ENCODE measurements around the gene SNN. TPM values are rescaled to one million over a fixed set of nuclear protein-coding genes. Genes with fewer than 3 reads are reported as not detected.

The SNN gene
- total and polyA plus RNA-seq, 2 of the 8 experiments (the other 6 are each of a cell fraction or from before 2014, with no cell fraction given), result 37.4 to 66.9 TPM

GRCh38 chr16:11685844-11686618 is 17.8 kb downstream of the SNN start:
- Histone ChIP-seq H3K27me3 (replicated peaks in 1 of 4; ENCODE audit: control insufficient read depth in 3 of 4, extremely low read depth in 1 of 4, insufficient read depth in 3 of 4, low read length in 3 of 4) (no peaks in the 10 kb centered on the region), H3K4me2 (ENCODE audit: insufficient read depth in 1 of 2, low read depth in 2 of 2, low read length in 2 of 2) (no peak overlapping the region), H3K23me2 (ENCODE audit: low read depth, low read length) (no peaks in the 10 kb centered on the region), H3K4me1 (replicated peaks in 1 of 4; ENCODE audit: control insufficient read depth in 3 of 4, insufficient read depth in 4 of 4, low read length in 3 of 4) (peaks cover 0 to 2% (median 0%) of the 10 kb centered on the region in 4 experiments; a peak in 1 of 7 replicates), H2BK5ac (ENCODE audit: low read depth, low read length) (no peak overlapping the region), H4K8ac (ENCODE audit: extremely low read depth, insufficient read depth, low read length) (no peak overlapping the region), H3K79me1 (ENCODE audit: low read depth, low read length) (peaks cover 5% of the 10 kb centered on the region; the same call in 1 of the 2 replicates), H2BK120ac (replicated peaks; ENCODE audit: low read depth, low read length) (no peak overlapping the region), H3K4ac (replicated peaks; ENCODE audit: insufficient read length, low read depth, low read length) (no peak overlapping the region), H3K79me2 (ENCODE audit: control insufficient read depth in 1 of 2, insufficient read depth in 2 of 2, low read length in 2 of 2) (no peaks in the 10 kb centered on the region), H4K20me1 (replicated peaks in 1 of 2; ENCODE audit: control insufficient read depth in 1 of 2, insufficient read depth in 2 of 2, low read length in 2 of 2) (peaks cover 0 to 3% of the 10 kb centered on the region in 2 experiments), H3K56ac (replicated peaks; ENCODE audit: insufficient read length, low read depth, low read length) (no peak overlapping the region), H2BK20ac (ENCODE audit: low read length) (no peak overlapping the region), H3K23ac (ENCODE audit: insufficient read length) (no peak overlapping the region), H3K4me3 (ENCODE audit: extremely low read depth in 1 of 4, insufficient read depth in 2 of 4, low read depth in 3 of 4, low read length in 4 of 4) (no peak overlapping the region), H3K36me3 (ENCODE audit: control insufficient read depth in 2 of 4, insufficient read depth in 4 of 4, low read length in 3 of 4) (peaks cover 0 to 12% (median 2%) of the 10 kb centered on the region in 4 experiments; a peak in 5 of 8 replicates), H3K9me3 (ENCODE audit: insufficient read depth in 2 of 2, low read depth in 1 of 2, low read length in 1 of 2) (no peaks in the 10 kb centered on the region), H3K9ac (replicated peaks in 1 of 4; ENCODE audit: extremely low read depth in 1 of 4, low read depth in 3 of 4, low read length in 3 of 4) (no peak overlapping the region), H4K5ac (ENCODE audit: insufficient read length, low read depth, low read length) (no peak overlapping the region), H2AK5ac (ENCODE audit: low read depth, low read length) (no peak overlapping the region), H3K18ac (ENCODE audit: extremely low read depth, low read length) (no peak overlapping the region), H4K91ac (replicated peaks; ENCODE audit: insufficient read length, low read length) (no peak overlapping the region), H2AFZ (ENCODE audit: low read length) (no peak overlapping the region), H3K14ac (ENCODE audit: insufficient read length) (no peak overlapping the region), H2BK12ac (ENCODE audit: low read depth, low read length) (no peak overlapping the region), H3K27ac (ENCODE audit: low read depth, low read length) (no peak overlapping the region), H2BK15ac (ENCODE audit: low read length) (no peak overlapping the region)
- ChIA-PET CTCF (ENCODE audit: partially characterized antibody) (interaction anchor here (1.5 kb wide), 1 partner anchor 154 kb away, joined by 4 read pairs; no protein-coding TSS in a partner anchor), POLR2A (ENCODE audit: partially characterized antibody) (no interaction called here)
- 96% methylated on average over 9 of the region's 9 CpGs; no CpG with 5 or more reads in 1 of the 2 experiments for WGBS, 2 experiments (ENCODE audit: extremely low coverage in 1 of 2, insufficient coverage in 1 of 2, insufficient read length in 1 of 2, insufficient replicate concordance in 2 of 2, low coverage in 1 of 2, low lambda C conversion rate in 2 of 2, missing lambda C conversion rate in 1 of 2)
- FAIRE-seq, result no peak
- no peak for DNase-seq (ENCODE audit: low read depth in 1 of 2, low spot score in 2 of 2)
- TF ChIP-seq SIX5 (IDR thresholded peaks at IDR 0.05; ENCODE audit: low read depth, low read length), result no peak
- TF ChIP-seq NRF1 (IDR thresholded peaks at IDR 0.05; ENCODE audit: low read depth, low read length), result no peak
- TF ChIP-seq RBBP5 (IDR thresholded peaks at IDR 0.05; ENCODE audit: borderline replicate concordance, low read depth, low read length), result no peak
